ENCODE measurements around the gene RTL5.

Gene RTL5

GRCh38 chrX:72133851-72134546, 2.3 kb upstream of the RTL5 start:
- ChIA-PET CTCF (no interaction called here), POLR2A (no interaction called here)
- DNase-seq (ENCODE audit: extremely low spot score) = no peak
- no peak for TF ChIP-seq BHLHE40 (IDR thresholded peaks at IDR 0.05; ENCODE audit: borderline replicate concordance)
- TF ChIP-seq LEF1 (IDR thresholded peaks at IDR 0.05; ENCODE audit: borderline replicate concordance) = no peak
- TF ChIP-seq HDGF (IDR thresholded peaks at IDR 0.05; ENCODE audit: borderline replicate concordance) = no peak
- no peak for TF ChIP-seq SUZ12 (IDR thresholded peaks at IDR 0.05)
- TF ChIP-seq FOXK2 (IDR thresholded peaks at IDR 0.05) = no peak
- no peak for TF ChIP-seq FOXA1 (IDR thresholded peaks at IDR 0.05)
- TF ChIP-seq, protein P1, sequence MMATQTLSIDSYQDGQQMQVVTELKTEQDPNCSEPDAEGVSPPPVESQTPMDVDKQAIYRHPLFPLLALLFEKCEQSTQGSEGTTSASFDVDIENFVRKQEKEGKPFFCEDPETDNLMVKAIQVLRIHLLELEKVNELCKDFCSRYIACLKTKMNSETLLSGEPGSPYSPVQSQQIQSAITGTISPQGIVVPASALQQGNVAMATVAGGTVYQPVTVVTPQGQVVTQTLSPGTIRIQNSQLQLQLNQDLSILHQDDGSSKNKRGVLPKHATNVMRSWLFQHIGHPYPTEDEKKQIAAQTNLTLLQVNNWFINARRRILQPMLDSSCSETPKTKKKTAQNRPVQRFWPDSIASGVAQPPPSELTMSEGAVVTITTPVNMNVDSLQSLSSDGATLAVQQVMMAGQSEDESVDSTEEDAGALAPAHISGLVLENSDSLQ (IDR thresholded peaks at IDR 0.05) = no peak
- TF ChIP-seq CTBP1 (IDR thresholded peaks at IDR 0.05; ENCODE audit: borderline replicate concordance) = no peak
- no peak for TF ChIP-seq TARDBP (IDR thresholded peaks at IDR 0.05)
- TF ChIP-seq FOXM1 (IDR thresholded peaks at IDR 0.05; ENCODE audit: borderline replicate concordance) = no peak
- no peak for TF ChIP-seq L3MBTL2 (conservative IDR thresholded peaks at IDR 0.05)
- no peak for TF ChIP-seq ARNT (IDR thresholded peaks at IDR 0.05)
- no peak for TF ChIP-seq SP1 (IDR thresholded peaks at IDR 0.05)
- no peak for TF ChIP-seq ZNF384 (IDR thresholded peaks at IDR 0.05)
- TF ChIP-seq ELF4 (IDR thresholded peaks at IDR 0.05) = no peak
- TF ChIP-seq NFRKB (IDR thresholded peaks at IDR 0.05) = no peak

DNA sequence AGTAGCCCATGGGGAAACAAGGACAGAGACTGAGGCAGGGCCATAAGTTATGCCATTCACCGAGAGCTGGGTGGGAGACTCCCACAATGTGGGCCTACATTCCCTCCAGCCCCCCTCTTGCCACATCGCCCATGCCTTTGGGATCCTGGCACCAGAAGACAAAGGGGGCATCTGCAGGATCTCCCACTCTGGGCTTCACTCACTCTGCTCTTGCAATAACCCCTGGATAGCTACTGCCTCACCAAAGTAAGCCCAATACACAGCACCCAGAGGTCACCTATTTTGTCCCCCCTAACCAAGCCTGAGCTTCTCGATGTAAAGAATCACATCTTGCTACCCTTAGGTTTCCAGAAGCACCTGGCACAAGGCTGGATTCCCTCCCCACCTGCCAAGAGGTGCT, 741 bp upstream of the RTL5 start:
- ChIA-PET CTCF (interaction anchor here (0.6 kb wide), 2 partner anchors 120 to 127 kb away, joined by 3 read pairs; no protein-coding TSS in a partner anchor), POLR2A (interaction anchor here (0.7 to 3.3 kb wide), 4 partner anchors 11 to 106 kb away, joined by 3 to 19 read pairs (median 8); partner anchors contain the start of genes ERCC6L and PIN4)

DNA sequence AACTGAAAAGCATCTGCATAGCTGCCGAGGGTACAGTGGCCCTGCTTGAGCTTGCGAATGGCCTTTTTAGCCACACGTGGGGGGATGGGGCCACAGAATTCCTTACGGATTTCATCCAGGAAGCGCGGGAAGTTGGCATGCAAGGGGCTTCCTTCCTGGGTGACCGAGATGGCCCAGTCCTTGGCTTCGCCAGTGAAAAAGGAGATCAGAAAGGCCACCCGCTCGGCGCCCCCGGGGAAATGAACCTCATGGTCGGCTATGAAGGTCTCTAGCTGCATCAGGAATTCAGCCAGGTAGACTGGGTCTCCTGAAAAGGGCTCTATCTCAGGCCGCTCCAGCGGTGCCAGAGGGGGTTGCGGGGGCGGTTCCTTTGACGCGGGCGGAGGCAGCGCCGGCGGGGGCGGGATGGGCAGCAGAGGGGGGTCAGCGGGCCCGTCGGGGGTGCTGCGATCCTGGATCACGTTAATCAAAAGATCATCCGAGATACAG, 909 bp downstream of the RTL5 start:
- no peak for DNase-seq (ENCODE audit: extremely low spot score)
- CTCF ChIA-PET = no interaction called here
- POLR2A ChIA-PET = interaction anchor here (1.3 to 3.3 kb wide), 4 partner anchors 11 to 220 kb away, joined by 3 to 19 read pairs (median 6); partner anchors contain the start of gene PIN4
- no peak for TF ChIP-seq BHLHE40 (IDR thresholded peaks at IDR 0.05; ENCODE audit: borderline replicate concordance)
- no peak for TF ChIP-seq FOXM1 (IDR thresholded peaks at IDR 0.05; ENCODE audit: borderline replicate concordance)
- TF ChIP-seq ZNF384 (IDR thresholded peaks at IDR 0.05) = no peak
- TF ChIP-seq SUZ12 (IDR thresholded peaks at IDR 0.05) = no peak
- no peak for TF ChIP-seq ELF4 (IDR thresholded peaks at IDR 0.05)
- TF ChIP-seq TARDBP (IDR thresholded peaks at IDR 0.05) = no peak
- no peak for TF ChIP-seq NFRKB (IDR thresholded peaks at IDR 0.05)
- TF ChIP-seq ARNT (IDR thresholded peaks at IDR 0.05) = no peak
- TF ChIP-seq HDGF (IDR thresholded peaks at IDR 0.05; ENCODE audit: borderline replicate concordance) = no peak
- TF ChIP-seq CTBP1 (IDR thresholded peaks at IDR 0.05; ENCODE audit: borderline replicate concordance) = no peak
- TF ChIP-seq FOXK2 (IDR thresholded peaks at IDR 0.05) = no peak
- no peak for TF ChIP-seq FOXA1 (IDR thresholded peaks at IDR 0.05)
- TF ChIP-seq, protein P1 (IDR thresholded peaks at IDR 0.05) = no peak

More for the DNA sequence above, 741 bp upstream of the RTL5 start:
- no peak for DNase-seq (ENCODE audit: extremely low spot score)
- no peak for TF ChIP-seq L3MBTL2 (conservative IDR thresholded peaks at IDR 0.05)
- no peak for TF ChIP-seq NFRKB (IDR thresholded peaks at IDR 0.05)
- no peak for TF ChIP-seq ARNT (IDR thresholded peaks at IDR 0.05)
- no peak for TF ChIP-seq FOXA1 (IDR thresholded peaks at IDR 0.05)
- TF ChIP-seq, protein P1 (IDR thresholded peaks at IDR 0.05) = no peak
- TF ChIP-seq BHLHE40 (IDR thresholded peaks at IDR 0.05; ENCODE audit: borderline replicate concordance) = no peak
- TF ChIP-seq SUZ12 (IDR thresholded peaks at IDR 0.05) = no peak
- no peak for TF ChIP-seq SP1 (IDR thresholded peaks at IDR 0.05)
- no peak for TF ChIP-seq HDGF (IDR thresholded peaks at IDR 0.05; ENCODE audit: borderline replicate concordance)

DNA sequence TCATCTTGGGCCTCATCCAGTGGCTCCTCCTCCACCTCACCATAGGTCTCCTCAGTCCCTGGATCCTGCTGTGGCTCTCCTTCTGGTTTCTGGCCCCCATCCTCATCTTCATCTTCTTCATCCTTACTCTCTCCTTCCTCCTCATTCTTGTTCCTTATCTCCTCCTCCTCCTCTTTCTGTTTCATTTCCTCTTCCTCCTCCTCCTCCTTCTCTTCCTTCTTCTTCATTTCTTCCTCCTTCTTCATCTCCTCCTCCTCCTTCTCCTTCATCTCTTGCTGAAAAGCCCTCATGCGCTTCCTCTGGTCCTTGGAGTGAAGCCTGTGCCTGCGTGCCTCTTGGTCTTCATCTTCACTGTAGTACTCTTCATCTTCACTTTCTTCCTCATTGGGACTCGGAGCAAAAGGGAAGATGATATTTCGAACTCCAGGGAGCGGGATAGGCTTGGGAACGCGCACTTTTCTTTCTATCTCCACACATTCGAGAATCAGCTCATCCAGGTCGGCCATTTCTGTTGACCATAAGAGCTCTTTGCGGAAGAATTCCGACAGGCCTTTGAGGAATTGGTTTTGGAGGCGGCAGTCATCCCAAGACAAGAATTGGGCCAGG, 1.5 kb downstream of the RTL5 start:
- TF ChIP-seq ELF4 (IDR thresholded peaks at IDR 0.05) (no peak), FOXA1 (IDR thresholded peaks at IDR 0.05) (no peak), HDGF (IDR thresholded peaks at IDR 0.05; ENCODE audit: borderline replicate concordance) (no peak), FOXK2 (IDR thresholded peaks at IDR 0.05) (no peak), ZNF384 (IDR thresholded peaks at IDR 0.05) (no peak), L3MBTL2 (conservative IDR thresholded peaks at IDR 0.05) (no peak), SUZ12 (IDR thresholded peaks at IDR 0.05) (no peak)
- POLR2A ChIA-PET = interaction anchor here (1.5 to 3.3 kb wide), 2 partner anchors 51 to 219 kb away, joined by 3 to 19 read pairs; partner anchors contain the start of gene PIN4
- DNase-seq (ENCODE audit: extremely low spot score) = no peak
- CTCF ChIA-PET = interaction anchor here (1.0 to 1.2 kb wide), 2 partner anchors 111 to 143 kb away, joined by 3 read pairs; no protein-coding TSS in a partner anchor

- ChIA-PET CTCF (interaction anchor here (1.0 to 1.2 kb wide), 2 partner anchors 111 to 142 kb away, joined by 3 read pairs; no protein-coding TSS in a partner anchor), POLR2A (interaction anchor here (3.3 kb wide), 1 partner anchor 51 kb away, joined by 19 read pairs; the partner anchor contains the start of gene PIN4)
- no peak for DNase-seq (ENCODE audit: extremely low spot score)
- TF ChIP-seq CTBP1 (IDR thresholded peaks at IDR 0.05; ENCODE audit: borderline replicate concordance) = no peak
- no peak for TF ChIP-seq ELF4 (IDR thresholded peaks at IDR 0.05)
- no peak for TF ChIP-seq FOXA1 (IDR thresholded peaks at IDR 0.05)
- no peak for TF ChIP-seq BHLHE40 (IDR thresholded peaks at IDR 0.05; ENCODE audit: borderline replicate concordance)
- TF ChIP-seq, protein P1 (IDR thresholded peaks at IDR 0.05) = no peak
- TF ChIP-seq SP1 (IDR thresholded peaks at IDR 0.05) = no peak
- TF ChIP-seq FOXK2 (IDR thresholded peaks at IDR 0.05) = no peak
- TF ChIP-seq TARDBP (IDR thresholded peaks at IDR 0.05) = no peak
- TF ChIP-seq FOXM1 (IDR thresholded peaks at IDR 0.05; ENCODE audit: borderline replicate concordance) = no peak
- no peak for TF ChIP-seq HDGF (IDR thresholded peaks at IDR 0.05; ENCODE audit: borderline replicate concordance)
- no peak for TF ChIP-seq NFRKB (IDR thresholded peaks at IDR 0.05)
- TF ChIP-seq ZNF384 (IDR thresholded peaks at IDR 0.05) = no peak
- TF ChIP-seq L3MBTL2 (conservative IDR thresholded peaks at IDR 0.05) = no peak
- TF ChIP-seq SUZ12 (IDR thresholded peaks at IDR 0.05) = no peak
- no peak for TF ChIP-seq LEF1 (IDR thresholded peaks at IDR 0.05; ENCODE audit: borderline replicate concordance)
Observed at GRCh38 chrX:72129661-72130060, 2.1 kb downstream of the RTL5 start.

Measured in HEK293T (cell line).